Brain microvascular endothelial cell (primary cell): Measurements from ENCODE around the gene PHF1.

Experiments used
- DNase-seq: peaks from one replicate; pipeline ENCODE4 v3.0.0-alpha.2; 2020
- H3K27ac ChIP-seq: fragments of 250-450 bp; sonication (Bioruptor Pico); 2 replicates; pipeline ENCODE4 v1.5.1; 2020; ENCODE audit warnings: mild to moderate bottlenecking, moderate library complexity
- H3K27me3 ChIP-seq: fragments of 250-450 bp; sonication (Bioruptor Pico); replicated peaks from 2 replicates; pipeline ENCODE4 v1.5.1; 2020; ENCODE audit warnings: mild to moderate bottlenecking
- H3K36me3 ChIP-seq: fragments of 250-450 bp; sonication (Bioruptor Pico); replicated peaks from 2 replicates; pipeline ENCODE4 v1.5.1; 2020; ENCODE audit warnings: mild to moderate bottlenecking
- H3K4me3 ChIP-seq: 2 replicates; pipeline ENCODE4 v1.5.1; 2011; ENCODE audit warnings: low read depth, mild to moderate bottlenecking, control low read depth, low read length, moderate library complexity
- CTCF ChIP-seq: IDR thresholded peaks from 2 replicates; pipeline ENCODE4 v1.5.1; 2011; ENCODE audit warnings: low read depth, mild to moderate bottlenecking, moderate library complexity, low read length, control low read depth, inconsistent platforms; ENCODE audit errors: missing control alignments
- in situ Hi-C: cut with HindIII; loops from 2 replicates; pipeline ENCODE4 v1.10.0; 2017; ENCODE audit warnings: low sequenced_read_pairs, low pct_ligation_motif_present

Gene PHF1

DNA sequence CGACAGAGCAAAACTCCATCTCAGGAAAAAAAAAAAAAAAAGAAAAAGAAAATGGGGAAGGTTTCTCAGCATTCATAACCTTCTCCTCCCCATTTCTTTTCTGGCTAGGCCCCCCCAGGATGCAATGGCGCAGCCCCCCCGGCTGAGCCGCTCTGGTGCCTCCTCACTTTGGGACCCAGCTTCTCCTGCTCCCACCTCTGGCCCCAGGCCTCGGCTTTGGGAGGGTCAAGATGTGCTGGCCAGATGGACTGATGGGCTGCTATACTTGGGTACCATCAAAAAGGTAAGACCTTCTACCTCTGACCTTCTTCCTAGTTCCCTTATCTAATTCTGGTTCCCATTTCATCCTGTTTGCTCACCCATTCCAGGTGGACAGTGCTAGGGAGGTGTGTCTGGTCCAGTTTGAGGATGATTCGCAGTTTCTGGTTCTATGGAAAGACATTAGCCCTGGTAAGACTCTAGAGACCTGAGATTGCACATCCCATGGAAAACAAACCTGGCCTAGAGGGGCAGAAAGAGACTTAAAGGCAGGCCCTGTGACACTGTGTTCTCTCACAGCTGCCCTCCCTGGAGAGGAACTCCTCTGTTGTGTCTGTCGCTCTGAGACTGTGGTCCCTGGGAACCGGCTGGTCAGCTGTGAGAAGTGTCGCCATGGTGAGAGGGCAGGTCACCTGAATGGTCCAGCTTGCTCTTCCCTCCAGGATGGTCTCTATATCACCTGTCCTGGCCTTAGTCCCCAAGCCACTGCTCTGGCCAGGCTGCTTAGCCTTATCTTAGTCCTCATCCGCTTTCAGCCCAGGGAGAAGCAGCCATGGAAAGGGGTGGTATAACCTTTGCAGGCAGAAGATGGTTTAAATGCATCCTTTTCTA, 1.6 kb downstream of the PHF1 start:
- no peak for DNase-seq
- Histone ChIP-seq H3K27ac (no peak overlapping the region), H3K36me3 (peaks cover 34% of the 10 kb centered on the region), H3K27me3 (no peaks in the 10 kb centered on the region), H3K4me3 (no peak overlapping the region)
- TF ChIP-seq CTCF: no peak
- in situ Hi-C loops: no loop called here

- Histone ChIP-seq H3K27ac (no peak overlapping the region), H3K27me3 (no peaks in the 10 kb centered on the region), H3K36me3 (peaks cover 34% of the 10 kb centered on the region), H3K4me3 (no peak overlapping the region)
- DNase-seq: no peak
- in situ Hi-C loops: no loop called here
- no peak for TF ChIP-seq CTCF
These were observed 2.7 kb downstream of the PHF1 start for GRCh38 chr6:33413241-33414120.

- no peaks in the 10 kb centered on the region for H3K27me3 ChIP-seq
- H3K4me3 ChIP-seq: no peak overlapping the region
- TF ChIP-seq CTCF: peak; percentile 68
- no peak overlapping the region for H3K27ac ChIP-seq
- H3K36me3 ChIP-seq: peaks cover 34% of the 10 kb centered on the region
- no peak for DNase-seq
- in situ Hi-C loops: no loop called here
These were observed 3.9 kb downstream of the PHF1 start for GRCh38 chr6:33414592-33415271.

- DNase-seq: no peak
- Histone ChIP-seq H3K4me3 (peak overlapping the region; percentile 86), H3K27me3 (no peaks in the 10 kb centered on the region), H3K27ac (peak overlapping the region; percentile 95), H3K36me3 (peaks cover 34% of the 10 kb centered on the region)
- in situ Hi-C loops: no loop called here
- no peak for TF ChIP-seq CTCF
These were observed 5.0 kb downstream of the PHF1 start for GRCh38 chr6:33415831-33416230.

DNA sequence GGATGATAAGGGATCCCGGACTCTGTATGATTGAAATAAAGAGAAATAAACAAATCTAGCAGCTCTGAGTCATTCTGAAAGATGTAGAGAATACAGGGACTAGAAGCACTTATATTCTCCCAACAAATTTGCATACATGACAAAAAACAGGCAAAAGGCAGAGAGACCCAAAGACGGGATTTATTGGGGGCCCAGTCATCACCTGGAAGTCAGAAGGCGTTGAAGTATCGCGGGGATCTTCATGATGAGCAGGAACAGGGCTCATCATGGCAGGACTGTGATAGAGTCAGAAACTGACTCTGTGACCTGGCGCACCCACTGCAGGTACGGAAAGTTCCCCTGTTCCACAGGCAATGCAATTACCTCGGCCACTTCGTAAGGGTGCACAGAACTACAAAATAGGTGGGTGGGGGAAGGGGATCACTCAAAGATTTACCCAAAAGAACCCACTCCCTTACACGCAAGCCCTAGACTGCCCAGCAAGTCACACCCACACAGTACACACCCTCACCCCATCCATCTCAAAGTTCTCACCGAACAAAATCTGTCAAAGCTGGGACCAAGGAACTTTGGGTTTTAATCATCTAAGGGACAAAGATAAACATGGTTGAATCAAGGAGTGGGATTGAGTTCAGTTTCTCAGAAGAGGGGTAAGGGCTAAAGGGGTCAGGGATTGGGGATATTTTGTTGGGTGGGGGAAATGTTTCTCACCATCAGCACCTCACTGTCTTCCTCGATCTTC, 5.7 kb downstream of the PHF1 start:
- no peak for TF ChIP-seq CTCF
- no peaks in the 10 kb centered on the region for H3K27me3 ChIP-seq
- peak overlapping the region; percentile 86 for H3K4me3 ChIP-seq
- H3K36me3 ChIP-seq: peaks cover 34% of the 10 kb centered on the region
- in situ Hi-C loops: no loop called here
- no peak for DNase-seq
- peak overlapping the region; percentile 95 for H3K27ac ChIP-seq
